ENCODE measurements around the gene GNAO1. TPM values are rescaled to one million over a fixed set of nuclear protein-coding genes. Genes with fewer than 3 reads are reported as not detected.

Gene GNAO1
- total RNA-seq, 1 experiment from 2014 or later, result not detected

DNA sequence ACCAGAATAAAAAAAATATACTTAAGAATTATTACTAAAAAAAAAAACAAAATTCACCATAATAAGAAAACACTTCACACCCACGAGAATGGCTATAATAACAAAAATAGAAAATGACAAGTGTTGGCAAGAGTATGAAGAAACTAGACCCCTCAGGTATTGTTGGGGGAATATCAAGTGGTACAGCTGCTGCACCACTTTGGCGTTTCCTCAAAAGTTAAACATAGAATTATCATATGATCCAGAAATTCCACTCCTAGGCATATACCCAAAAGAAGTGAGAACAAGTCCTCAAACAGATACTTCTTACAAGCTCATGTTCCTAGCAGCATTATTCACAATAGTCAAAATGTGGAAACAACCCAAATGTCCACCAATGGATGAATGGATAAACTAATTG is 207.8 kb downstream of the GNAO1 start:
- ChIA-PET CTCF (no interaction called here), POLR2A (ENCODE audit: low non-redundant PET) (no interaction called here)
- no peaks in the 10 kb centered on the region for H3K27me3 ChIP-seq (replicated peaks; ENCODE audit: insufficient read depth, low read depth, low read length, poor library complexity)
- TF ChIP-seq, protein P1, sequence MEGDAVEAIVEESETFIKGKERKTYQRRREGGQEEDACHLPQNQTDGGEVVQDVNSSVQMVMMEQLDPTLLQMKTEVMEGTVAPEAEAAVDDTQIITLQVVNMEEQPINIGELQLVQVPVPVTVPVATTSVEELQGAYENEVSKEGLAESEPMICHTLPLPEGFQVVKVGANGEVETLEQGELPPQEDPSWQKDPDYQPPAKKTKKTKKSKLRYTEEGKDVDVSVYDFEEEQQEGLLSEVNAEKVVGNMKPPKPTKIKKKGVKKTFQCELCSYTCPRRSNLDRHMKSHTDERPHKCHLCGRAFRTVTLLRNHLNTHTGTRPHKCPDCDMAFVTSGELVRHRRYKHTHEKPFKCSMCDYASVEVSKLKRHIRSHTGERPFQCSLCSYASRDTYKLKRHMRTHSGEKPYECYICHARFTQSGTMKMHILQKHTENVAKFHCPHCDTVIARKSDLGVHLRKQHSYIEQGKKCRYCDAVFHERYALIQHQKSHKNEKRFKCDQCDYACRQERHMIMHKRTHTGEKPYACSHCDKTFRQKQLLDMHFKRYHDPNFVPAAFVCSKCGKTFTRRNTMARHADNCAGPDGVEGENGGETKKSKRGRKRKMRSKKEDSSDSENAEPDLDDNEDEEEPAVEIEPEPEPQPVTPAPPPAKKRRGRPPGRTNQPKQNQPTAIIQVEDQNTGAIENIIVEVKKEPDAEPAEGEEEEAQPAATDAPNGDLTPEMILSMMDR (conservative IDR thresholded peaks at IDR 0.05; ENCODE audit: low read depth, low read length), result no peak
- BruUV-seq (replicated peaks), result no TSS peak
- no peak overlapping the region for H3K4me3 ChIP-seq (ENCODE audit: low read depth, low read length, poor library complexity, severe bottlenecking)
- H3K9me3 ChIP-seq (ENCODE audit: low read depth, low read length, poor library complexity, severe bottlenecking), result no peaks in the 10 kb centered on the region
- no peaks in the 10 kb centered on the region for H3K4me1 ChIP-seq (ENCODE audit: insufficient read depth, low read length, poor library complexity, severe bottlenecking)
- DNase-seq (ENCODE audit: low spot score), result no peak
- peaks cover 12% of the 10 kb centered on the region for H3K36me3 ChIP-seq (ENCODE audit: insufficient read depth, low read length, poor library complexity, severe bottlenecking)
- no peak overlapping the region for H3K27ac ChIP-seq (ENCODE audit: low read depth, low read length, poor library complexity, severe bottlenecking)
- intact Hi-C loops (cut with micrococcal nuclease; ENCODE audit: unreplicated experiment), result no loop called here

DNA sequence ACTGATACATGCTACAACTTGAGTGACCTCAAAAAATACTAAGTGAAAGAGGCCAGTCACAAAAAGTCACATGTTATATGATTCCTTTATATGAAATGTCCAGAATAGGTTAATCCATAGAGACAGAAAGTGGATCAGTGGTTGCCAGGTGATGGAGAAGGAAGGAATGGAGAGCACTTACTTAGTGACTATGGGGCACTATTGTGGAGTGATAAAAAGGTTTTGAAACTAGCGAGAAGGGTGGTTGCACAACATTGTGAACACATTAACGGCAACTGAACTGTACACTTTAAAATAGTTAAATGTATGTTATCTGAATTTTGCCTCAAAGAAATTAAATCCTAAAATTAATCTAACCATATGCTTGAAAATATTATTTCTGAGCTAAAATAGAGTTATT is 208.2 kb downstream of the GNAO1 start:
- TF ChIP-seq EZH2 (IDR thresholded peaks at IDR 0.05; ENCODE audit: borderline replicate concordance, low read depth, low read length, poor library complexity, severe bottlenecking), result no peak
- TF ChIP-seq, protein P1 (conservative IDR thresholded peaks at IDR 0.05; ENCODE audit: low read depth, low read length), result no peak
- intact Hi-C loops (cut with micrococcal nuclease; ENCODE audit: unreplicated experiment), result no loop called here
- H3K4me1 ChIP-seq (ENCODE audit: insufficient read depth, low read length, poor library complexity, severe bottlenecking), result no peaks in the 10 kb centered on the region
- no peak overlapping the region for H3K4me3 ChIP-seq (ENCODE audit: low read depth, low read length, poor library complexity, severe bottlenecking)
- CTCF ChIA-PET, result no interaction called here
- H3K27ac ChIP-seq (ENCODE audit: low read depth, low read length, poor library complexity, severe bottlenecking), result no peak overlapping the region
- no peaks in the 10 kb centered on the region for H3K9me3 ChIP-seq (ENCODE audit: low read depth, low read length, poor library complexity, severe bottlenecking)
- BruUV-seq (replicated peaks), result no TSS peak
- DNase-seq (ENCODE audit: low spot score), result no peak
- POLR2A ChIA-PET (ENCODE audit: low non-redundant PET), result no interaction called here
- no peaks in the 10 kb centered on the region for H3K27me3 ChIP-seq (replicated peaks; ENCODE audit: insufficient read depth, low read depth, low read length, poor library complexity)
- peaks cover 17% of the 10 kb centered on the region for H3K36me3 ChIP-seq (ENCODE audit: insufficient read depth, low read length, poor library complexity, severe bottlenecking)

DNA sequence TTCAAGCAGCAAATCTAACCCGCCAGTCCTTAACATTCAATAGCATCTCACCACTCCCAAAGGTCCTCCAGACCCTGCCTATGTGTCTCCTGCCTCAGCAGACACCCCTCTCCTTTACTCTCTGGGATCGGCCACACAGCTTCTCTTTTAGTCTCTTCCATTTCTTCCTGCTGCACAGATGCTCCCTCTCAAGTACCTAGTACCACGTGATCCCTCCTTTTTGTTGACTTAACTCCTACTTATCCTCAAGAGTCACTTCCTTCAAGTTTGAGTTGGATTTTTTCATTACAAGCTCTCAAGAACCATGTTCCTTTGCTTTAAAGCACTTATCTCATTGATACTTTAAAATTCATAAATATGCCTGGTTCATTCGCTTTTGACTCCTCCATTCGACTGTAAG is 209.2 kb downstream of the GNAO1 start:
- ChIA-PET CTCF (interaction anchor here (1.1 kb wide), 1 partner anchor 44 kb away, joined by 3 read pairs; no protein-coding TSS in a partner anchor), POLR2A (ENCODE audit: low non-redundant PET) (no interaction called here)
- no TSS peak for BruUV-seq (replicated peaks)
- H3K4me3 ChIP-seq (ENCODE audit: low read depth, low read length, poor library complexity, severe bottlenecking), result no peak overlapping the region
- intact Hi-C loops (cut with micrococcal nuclease; ENCODE audit: unreplicated experiment), result no loop called here
- H3K9me3 ChIP-seq (ENCODE audit: low read depth, low read length, poor library complexity, severe bottlenecking), result no peaks in the 10 kb centered on the region
- no peak overlapping the region for H3K27ac ChIP-seq (ENCODE audit: low read depth, low read length, poor library complexity, severe bottlenecking)
- no peaks in the 10 kb centered on the region for H3K27me3 ChIP-seq (replicated peaks; ENCODE audit: insufficient read depth, low read depth, low read length, poor library complexity)
- peaks cover 25% of the 10 kb centered on the region for H3K36me3 ChIP-seq (ENCODE audit: insufficient read depth, low read length, poor library complexity, severe bottlenecking)
- no peak for DNase-seq (ENCODE audit: low spot score)
- no peak for TF ChIP-seq EZH2 (IDR thresholded peaks at IDR 0.05; ENCODE audit: borderline replicate concordance, low read depth, low read length, poor library complexity, severe bottlenecking)
- TF ChIP-seq, protein P1 (conservative IDR thresholded peaks at IDR 0.05; ENCODE audit: low read depth, low read length), result no peak
- H3K4me1 ChIP-seq (ENCODE audit: insufficient read depth, low read length, poor library complexity, severe bottlenecking), result no peaks in the 10 kb centered on the region
